Liver (tissue), 3 donors: ENCODE results near the gene KIRREL3.

Source experiments
- CTCF ChIP-seq: fragments of 150-350 bp; IDR thresholded peaks from 2 replicates; pipeline ENCODE4 v1.5.1; 2017; ENCODE audit warnings: improper control_type of control experiment, low read depth, low read length; ENCODE audit not compliant: missing input control
- EGR1 ChIP-seq, 2 donors: IDR thresholded peaks; 2 replicates each; pipeline ENCODE4 v1.6.1; 2016 to 2018; ENCODE audit warnings: antibody characterized with exemption in 2 of 2, low read depth in 2 of 2
- FOXA1 ChIP-seq: IDR thresholded peaks from 2 replicates; pipeline ENCODE4 v1.6.1; 2016; ENCODE audit warnings: antibody characterized with exemption
- GABPA ChIP-seq, 2 donors: IDR thresholded peaks in 1 of 2; conservative IDR thresholded peaks in 1 of 2; 2 replicates each; pipeline ENCODE4 v1.6.1; 2016; ENCODE audit warnings: antibody characterized with exemption in 2 of 2, mild to moderate bottlenecking in 1 of 2, moderate library complexity in 1 of 2
- HNF4G ChIP-seq: IDR thresholded peaks from 2 replicates; pipeline ENCODE4 v1.6.1; 2016; ENCODE audit warnings: antibody characterized with exemption
- JUND ChIP-seq, 2 donors: IDR thresholded peaks; 2 replicates each; pipeline ENCODE4 v1.6.1; 2016; ENCODE audit warnings: antibody characterized with exemption in 2 of 2
- RAD21 ChIP-seq, 2 donors: IDR thresholded peaks; 2 replicates each; pipeline ENCODE4 v1.6.1; 2016; ENCODE audit warnings: antibody characterized with exemption in 2 of 2, mild to moderate bottlenecking in 2 of 2
- REST ChIP-seq: IDR thresholded peaks from 2 replicates; pipeline ENCODE4 v1.6.1; 2016; ENCODE audit warnings: antibody characterized with exemption, mild to moderate bottlenecking
- RXRA ChIP-seq, 2 donors: IDR thresholded peaks; 2 replicates each; pipeline ENCODE4 v1.6.1; 2017 to 2018; ENCODE audit warnings: antibody characterized with exemption in 2 of 2, mild to moderate bottlenecking in 1 of 2
- SP1 ChIP-seq: IDR thresholded peaks from 2 replicates; pipeline ENCODE4 v1.6.1; 2018; ENCODE audit warnings: antibody characterized with exemption, mild to moderate bottlenecking
- TAF1 ChIP-seq: conservative IDR thresholded peaks from 2 replicates; pipeline ENCODE4 v1.6.1; 2016; ENCODE audit warnings: antibody characterized with exemption, mild to moderate bottlenecking
- YY1 ChIP-seq: IDR thresholded peaks from 2 replicates; pipeline ENCODE4 v1.6.1; 2016; ENCODE audit warnings: antibody characterized with exemption, mild to moderate bottlenecking
- TF ChIP-seq, protein P1 (sequence below): IDR thresholded peaks from 2 replicates; pipeline ENCODE4 v1.6.1; 2016; ENCODE audit warnings: antibody characterized with exemption
- TF ChIP-seq, protein P2 (sequence below): IDR thresholded peaks from 2 replicates; pipeline ENCODE4 v1.6.1; 2016; ENCODE audit warnings: antibody characterized with exemption
- donor health status: healthy.
- donor health status: healthy.

DNA sequence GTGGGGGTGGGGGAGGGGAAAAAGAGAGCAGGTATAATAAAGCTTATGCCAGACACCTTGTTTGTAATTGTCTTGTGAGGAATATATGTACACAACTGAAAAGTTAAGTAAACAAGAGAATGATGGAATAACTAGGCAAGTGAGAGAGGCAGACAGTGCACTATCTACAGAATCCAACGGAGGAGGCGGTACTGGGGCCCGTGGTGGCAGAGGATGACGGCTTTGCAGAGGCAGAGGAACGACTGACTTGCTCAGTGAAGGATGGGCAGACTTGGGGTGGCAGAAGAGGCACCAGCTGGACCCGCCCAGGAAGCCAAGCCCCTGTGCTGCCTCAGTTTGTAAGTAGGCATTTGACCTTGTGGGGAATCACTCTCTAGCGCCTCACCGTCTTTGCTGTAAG lies 347.5 kb downstream of the KIRREL3 start:
- TF ChIP-seq CTCF: no peak
- TF ChIP-seq GABPA (IDR thresholded peaks at IDR 0.05 in 1 of 2, conservative IDR thresholded peaks at IDR 0.05 in 1 of 2): no peak
- TF ChIP-seq REST: no peak
- TF ChIP-seq YY1: no peak
- TF ChIP-seq SP1: no peak
- TF ChIP-seq, protein P1, sequence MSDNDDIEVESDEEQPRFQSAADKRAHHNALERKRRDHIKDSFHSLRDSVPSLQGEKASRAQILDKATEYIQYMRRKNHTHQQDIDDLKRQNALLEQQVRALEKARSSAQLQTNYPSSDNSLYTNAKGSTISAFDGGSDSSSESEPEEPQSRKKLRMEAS: no peak
- TF ChIP-seq RAD21 (IDR thresholded peaks at IDR 0.05): no peak
- TF ChIP-seq TAF1: no peak
- no peak for TF ChIP-seq JUND (IDR thresholded peaks at IDR 0.05)
- no peak for TF ChIP-seq EGR1 (IDR thresholded peaks at IDR 0.05; ENCODE audit: low read depth in 2 of 2)
- TF ChIP-seq RXRA (IDR thresholded peaks at IDR 0.05): no peak
- TF ChIP-seq, protein P2, sequence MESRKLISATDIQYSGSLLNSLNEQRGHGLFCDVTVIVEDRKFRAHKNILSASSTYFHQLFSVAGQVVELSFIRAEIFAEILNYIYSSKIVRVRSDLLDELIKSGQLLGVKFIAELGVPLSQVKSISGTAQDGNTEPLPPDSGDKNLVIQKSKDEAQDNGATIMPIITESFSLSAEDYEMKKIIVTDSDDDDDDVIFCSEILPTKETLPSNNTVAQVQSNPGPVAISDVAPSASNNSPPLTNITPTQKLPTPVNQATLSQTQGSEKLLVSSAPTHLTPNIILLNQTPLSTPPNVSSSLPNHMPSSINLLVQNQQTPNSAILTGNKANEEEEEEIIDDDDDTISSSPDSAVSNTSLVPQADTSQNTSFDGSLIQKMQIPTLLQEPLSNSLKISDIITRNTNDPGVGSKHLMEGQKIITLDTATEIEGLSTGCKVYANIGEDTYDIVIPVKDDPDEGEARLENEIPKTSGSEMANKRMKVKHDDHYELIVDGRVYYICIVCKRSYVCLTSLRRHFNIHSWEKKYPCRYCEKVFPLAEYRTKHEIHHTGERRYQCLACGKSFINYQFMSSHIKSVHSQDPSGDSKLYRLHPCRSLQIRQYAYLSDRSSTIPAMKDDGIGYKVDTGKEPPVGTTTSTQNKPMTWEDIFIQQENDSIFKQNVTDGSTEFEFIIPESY: no peak
- no peak for TF ChIP-seq FOXA1
- TF ChIP-seq HNF4G: no peak
